ENCODE measurements around the gene UTP3.
A peak's percentile ranks its signal among the peaks of the same experiment; 100 is the strongest.
"Not testable (repeated sequence)": the region's sequence is repeated elsewhere in the genome, so short reads cannot be mapped to it uniquely, and the experiment has no call there.

UTP3 gene

DNA sequence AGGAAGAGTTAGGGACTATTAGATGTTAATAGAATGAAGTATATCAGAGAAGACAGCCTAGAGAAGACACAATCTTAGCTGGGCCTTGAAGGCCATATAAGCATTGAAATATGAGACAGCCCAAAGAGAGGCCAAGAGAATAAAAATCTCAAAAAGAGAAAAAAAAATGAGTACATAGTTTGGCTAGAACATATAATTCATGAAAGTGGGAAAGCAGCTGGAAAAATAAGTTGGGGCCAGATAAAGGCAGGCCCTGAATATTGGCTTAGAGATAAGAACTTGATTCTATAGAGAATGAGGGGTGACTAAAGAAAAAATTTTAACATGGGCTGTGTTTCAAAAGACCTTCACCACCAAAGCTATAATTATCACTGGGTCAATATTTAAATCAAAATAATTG, 7.4 kb upstream of the UTP3 start:
- DNase-seq (ENCODE audit: low read depth, low spot score) = no peak
- H3K4me3 ChIP-seq (ENCODE audit: low read length) = no peak overlapping the region

DNA sequence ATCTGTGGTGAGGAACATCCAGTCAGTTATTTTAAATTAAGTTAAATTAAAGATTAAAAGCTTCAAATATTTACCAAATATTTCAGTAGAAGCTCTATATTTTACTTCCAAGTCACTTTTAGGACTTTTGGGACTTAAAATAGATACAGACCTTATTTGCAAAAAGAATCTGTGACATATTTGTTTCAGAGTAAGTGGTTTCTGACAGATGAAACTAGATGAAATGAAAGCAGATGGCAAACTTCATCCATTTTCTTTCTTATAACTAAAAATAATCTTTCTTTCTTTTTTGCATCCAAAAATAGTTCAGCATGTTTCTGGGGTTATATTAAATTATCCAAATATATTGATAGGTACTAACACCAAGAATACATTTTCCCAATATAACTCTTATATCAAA, 6.6 kb upstream of the UTP3 start:
- H3K4me3 ChIP-seq (ENCODE audit: low read length) = no peak overlapping the region
- DNase-seq (ENCODE audit: low read depth, low spot score) = no peak

DNA sequence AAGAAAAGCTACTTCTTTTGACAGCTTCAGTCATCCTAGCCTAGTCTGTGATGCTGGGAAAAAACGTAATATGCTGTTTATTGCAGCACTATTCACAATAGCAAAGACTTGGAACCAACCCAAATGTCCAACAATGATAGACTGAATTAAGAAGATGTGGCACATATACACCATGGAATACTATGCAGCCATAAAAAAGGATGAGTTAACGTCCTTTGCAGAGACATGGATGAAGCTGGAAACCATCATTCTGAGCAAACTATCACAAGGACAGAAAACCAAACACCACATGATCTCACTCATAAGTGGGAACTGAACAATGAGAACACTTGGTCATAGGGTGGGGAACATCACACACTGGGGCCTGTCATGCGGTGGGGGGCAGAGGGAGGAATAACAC, 6.2 kb upstream of the UTP3 start:
- H3K4me3 ChIP-seq (ENCODE audit: low read length); DNase-seq (ENCODE audit: low read depth, low spot score): not testable (repeated sequence)

DNA sequence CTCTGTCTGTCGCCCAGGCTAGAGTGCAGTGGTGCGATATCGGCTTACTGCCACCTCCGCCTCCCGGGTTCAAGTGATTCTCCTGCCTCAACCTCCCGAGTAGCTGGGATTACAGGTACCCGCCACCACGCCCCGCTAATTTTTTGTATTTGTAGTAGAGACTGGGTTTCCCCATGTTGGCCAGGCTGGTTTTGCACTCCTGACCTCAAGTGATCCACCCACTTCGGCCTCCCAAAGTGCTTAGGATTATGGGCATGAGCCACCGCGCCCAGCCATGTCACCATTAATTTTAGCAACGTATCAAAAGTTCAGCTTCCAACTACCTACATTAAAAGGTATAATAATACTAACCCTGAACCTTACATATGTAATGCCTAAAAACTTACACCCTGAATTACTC, 940 bp upstream of the UTP3 start:
- DNase-seq (ENCODE audit: low read depth, low spot score) = no peak
- H3K4me3 ChIP-seq (ENCODE audit: low read length) = peak overlapping the region; percentile 84

DNA sequence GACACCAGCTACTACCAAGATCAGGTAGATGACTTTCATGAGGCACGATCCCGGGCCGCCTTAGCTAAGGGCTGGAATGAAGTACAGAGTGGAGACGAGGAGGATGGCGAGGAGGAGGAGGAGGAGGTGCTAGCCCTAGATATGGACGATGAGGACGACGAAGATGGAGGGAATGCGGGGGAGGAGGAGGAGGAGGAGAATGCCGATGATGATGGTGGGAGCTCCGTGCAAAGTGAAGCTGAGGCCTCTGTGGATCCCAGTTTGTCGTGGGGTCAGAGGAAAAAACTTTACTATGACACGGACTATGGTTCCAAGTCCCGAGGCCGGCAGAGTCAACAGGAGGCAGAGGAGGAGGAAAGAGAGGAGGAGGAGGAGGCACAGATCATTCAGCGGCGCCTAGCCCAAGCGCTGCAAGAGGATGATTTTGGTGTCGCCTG, 481 bp downstream of the UTP3 start:
- no peak for DNase-seq (ENCODE audit: low read depth, low spot score)
- peak overlapping the region; percentile 84 for H3K4me3 ChIP-seq (ENCODE audit: low read length)

DNA sequence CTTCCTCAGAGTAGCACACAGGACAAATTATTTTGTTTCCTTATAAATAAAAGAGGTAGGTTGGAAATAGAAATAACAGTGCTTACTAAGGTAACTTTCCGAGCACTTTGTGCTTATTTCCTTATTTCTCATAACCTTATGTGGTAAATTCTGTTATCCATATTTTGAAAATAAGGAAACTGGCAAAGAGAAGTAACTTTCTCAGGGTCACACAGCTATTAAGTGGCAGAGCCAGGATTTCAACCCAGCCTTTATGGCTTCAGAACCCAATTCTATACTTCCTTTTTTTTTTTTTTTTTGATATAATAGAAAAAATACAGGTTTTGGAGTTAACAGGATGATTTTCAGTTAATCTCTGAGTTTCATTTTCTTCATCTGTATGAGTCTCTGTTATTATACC, 3.3 kb downstream of the UTP3 start:
- no peak for DNase-seq (ENCODE audit: low read depth, low spot score)
- no peak overlapping the region for H3K4me3 ChIP-seq (ENCODE audit: low read length)

DNA sequence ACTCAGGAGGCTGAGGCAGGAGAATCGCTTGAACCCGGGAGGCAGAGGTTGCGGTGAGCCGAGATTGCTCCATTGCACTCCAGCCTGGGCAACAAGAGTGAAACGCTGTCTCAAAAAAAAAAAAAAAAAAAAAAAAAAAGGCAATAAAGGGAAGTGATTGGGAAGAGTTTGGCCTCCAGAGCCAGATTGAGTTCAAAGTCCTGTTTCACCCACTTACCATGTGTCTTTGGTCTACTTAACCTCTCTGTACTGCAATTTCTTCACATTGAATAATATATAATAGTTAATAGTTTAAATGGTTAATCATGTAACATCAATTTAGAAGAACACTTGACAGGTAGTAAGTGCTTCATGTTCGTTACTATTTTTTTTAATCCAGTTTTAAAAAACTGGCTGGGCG, 6.3 kb downstream of the UTP3 start:
- not testable (repeated sequence) for H3K4me3 ChIP-seq (ENCODE audit: low read length); DNase-seq (ENCODE audit: low read depth, low spot score)

DNA sequence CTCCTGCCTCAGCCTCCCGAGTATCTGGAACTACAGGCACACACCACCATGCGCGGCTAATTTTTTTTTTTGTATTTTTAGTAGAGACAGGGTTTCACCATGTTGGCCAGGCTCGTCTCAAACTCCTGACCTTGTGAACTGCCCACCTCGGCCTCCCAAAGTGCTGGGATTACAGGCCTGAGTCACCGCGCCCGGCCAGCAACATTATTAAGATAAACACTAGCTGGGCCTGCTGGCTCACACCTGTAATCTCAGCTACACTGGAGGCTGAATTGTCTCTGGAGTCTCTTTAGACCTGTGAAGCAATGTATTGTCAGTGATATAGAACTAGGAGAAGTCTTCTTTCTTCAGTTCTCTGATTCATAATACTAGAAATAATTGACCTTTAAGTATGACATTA, 10.1 kb downstream of the UTP3 start:
- DNase-seq (ENCODE audit: low read depth, low spot score); H3K4me3 ChIP-seq (ENCODE audit: low read length): not testable (repeated sequence)

DNA sequence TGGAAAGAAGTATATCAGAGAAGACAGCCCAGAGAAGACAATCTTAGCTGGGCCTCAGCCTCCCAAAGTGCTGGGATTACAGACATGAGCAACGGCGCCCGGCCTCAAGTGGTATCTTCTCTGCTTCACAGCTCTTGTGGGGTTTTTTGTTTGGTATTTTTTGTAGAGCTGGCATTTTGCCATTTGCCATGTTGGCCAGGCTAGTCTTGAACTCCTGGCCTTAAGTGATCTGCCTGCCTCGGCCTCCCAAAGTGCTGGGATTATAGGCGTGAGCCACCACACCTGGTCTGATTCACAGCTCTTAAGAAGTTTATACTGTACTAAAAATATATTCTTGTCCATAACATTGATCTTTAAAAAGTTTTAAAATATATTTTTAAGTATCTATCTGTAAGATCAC, 12.4 kb downstream of the UTP3 start:
- DNase-seq (ENCODE audit: low read depth, low spot score) = no peak
- no peak overlapping the region for H3K4me3 ChIP-seq (ENCODE audit: low read length)

DNA sequence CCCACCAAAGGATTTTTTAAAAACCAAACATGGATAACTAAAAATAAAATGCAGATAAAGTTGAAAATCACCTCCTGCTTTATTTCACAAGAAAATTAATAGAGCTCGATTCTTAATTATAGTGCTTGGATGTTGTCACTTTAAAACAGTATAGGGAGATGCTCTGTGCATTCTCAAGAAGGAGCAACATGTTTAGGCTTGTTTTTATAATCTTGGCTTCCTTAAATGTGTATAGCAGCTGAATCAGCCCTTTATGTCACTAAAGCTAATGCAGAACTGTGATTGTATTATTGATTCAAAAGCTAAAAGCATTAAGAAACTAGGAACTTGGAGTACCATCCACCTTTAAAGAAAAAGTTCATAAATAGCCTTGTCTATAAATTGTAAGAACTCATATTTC, 12.9 kb downstream of the UTP3 start:
- H3K4me3 ChIP-seq (ENCODE audit: low read length) = no peak overlapping the region
- DNase-seq (ENCODE audit: low read depth, low spot score) = no peak

DNA sequence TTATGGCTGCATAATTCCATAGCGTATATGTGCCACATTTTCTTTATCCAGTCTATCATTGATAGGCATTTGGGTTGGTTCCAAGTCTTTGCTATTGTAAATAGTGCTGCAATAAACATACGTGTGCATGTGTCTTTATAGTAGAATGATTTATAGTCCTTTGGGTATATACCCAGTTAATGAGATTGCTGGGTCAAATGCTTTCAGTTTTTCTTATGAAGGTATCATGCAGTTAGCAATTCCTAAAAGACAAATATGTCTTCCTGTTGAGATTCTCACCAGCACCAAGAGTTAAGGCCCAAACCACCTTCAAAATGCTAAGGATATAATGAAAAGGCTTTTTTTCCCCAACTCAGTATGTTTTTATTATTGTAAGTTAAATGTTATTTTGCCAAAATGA, 14.3 kb downstream of the UTP3 start:
- DNase-seq (ENCODE audit: low read depth, low spot score); H3K4me3 ChIP-seq (ENCODE audit: low read length): not testable (repeated sequence)

DNA sequence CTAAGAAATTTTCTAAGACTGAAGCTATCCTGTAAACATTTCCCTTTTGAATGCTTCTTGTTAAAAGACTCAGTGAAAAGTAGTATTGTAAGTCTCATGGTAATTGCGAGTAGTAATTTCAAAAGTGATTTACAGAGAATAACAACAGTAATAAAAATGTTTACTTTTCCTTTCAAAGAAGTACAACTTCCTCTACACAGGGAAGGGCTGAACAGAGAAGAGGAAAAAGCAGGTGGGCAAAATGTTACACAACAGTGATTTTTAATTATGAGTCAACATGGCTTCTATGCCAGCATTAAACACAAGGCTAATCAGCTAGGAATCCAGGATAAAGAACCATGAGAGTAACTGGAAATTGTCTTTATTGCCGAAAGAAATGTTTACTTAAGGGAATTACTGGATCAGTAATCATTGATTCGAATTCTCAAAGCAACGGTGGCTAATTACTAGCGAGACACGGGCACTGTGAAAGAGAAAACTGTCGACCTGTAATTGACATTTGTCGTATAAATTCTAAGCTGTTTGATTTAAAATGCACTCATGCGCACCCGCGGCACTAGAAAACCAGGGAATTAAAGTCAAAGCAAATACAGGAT, 15.4 kb downstream of the UTP3 start:
- peak overlapping the region; percentile 79 for H3K4me3 ChIP-seq (ENCODE audit: low read length)
- no peak for DNase-seq (ENCODE audit: low read depth, low spot score)

DNA sequence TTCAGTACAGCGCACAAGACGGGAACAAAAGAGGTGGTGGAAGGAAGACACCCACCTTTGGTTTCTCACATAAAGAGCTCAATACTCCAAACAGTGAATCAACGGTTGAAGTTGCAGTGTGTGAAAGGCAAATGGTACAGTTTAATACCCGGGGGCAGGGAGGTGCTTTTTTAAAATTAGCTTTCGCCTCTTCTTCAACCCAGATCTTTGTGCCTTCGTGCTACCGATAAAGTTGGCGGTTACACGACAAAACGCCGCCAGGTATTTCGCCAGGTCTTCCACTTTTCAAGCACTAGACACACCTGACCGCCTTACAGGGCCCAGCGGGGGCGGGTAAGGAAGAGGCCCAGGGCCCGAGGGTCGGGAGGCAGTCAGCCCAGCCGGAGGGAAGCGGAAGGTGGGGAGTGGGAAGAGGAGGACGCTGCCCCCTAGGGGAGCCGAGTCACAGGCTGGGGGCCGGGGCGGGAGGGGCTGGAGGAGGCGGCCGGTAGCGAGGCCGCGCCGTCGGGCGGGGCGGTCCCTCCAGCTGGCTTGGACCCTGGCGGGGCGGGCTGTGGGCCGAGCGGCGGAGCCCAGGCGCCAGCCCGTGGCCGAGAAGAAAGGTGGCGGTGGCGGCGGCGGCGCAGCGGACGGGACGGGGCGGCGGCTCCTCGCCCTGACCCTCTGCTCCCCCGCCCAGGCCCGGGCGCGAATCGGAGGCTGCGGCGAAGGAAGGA, 16.0 kb downstream of the UTP3 start:
- peak; percentile 42 for DNase-seq (ENCODE audit: low read depth, low spot score)
- H3K4me3 ChIP-seq (ENCODE audit: low read length) = peak overlapping the region; percentile 79

DNA sequence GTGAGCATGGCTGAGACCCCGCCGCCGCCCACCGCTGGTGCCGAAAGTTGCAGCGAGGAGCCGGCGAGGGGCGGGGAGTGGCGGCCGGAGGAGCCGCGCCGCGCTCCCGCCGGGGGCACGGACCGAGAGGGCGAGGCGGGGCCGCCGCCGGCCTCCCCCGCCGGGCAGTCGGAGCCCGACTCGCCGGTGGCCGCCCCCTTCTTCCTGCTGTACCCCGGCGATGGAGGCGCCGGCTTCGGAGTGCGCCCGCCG, 16.5 kb downstream of the UTP3 start:
- DNase-seq (ENCODE audit: low read depth, low spot score) = no peak
- peak overlapping the region; percentile 79 for H3K4me3 ChIP-seq (ENCODE audit: low read length)

DNA sequence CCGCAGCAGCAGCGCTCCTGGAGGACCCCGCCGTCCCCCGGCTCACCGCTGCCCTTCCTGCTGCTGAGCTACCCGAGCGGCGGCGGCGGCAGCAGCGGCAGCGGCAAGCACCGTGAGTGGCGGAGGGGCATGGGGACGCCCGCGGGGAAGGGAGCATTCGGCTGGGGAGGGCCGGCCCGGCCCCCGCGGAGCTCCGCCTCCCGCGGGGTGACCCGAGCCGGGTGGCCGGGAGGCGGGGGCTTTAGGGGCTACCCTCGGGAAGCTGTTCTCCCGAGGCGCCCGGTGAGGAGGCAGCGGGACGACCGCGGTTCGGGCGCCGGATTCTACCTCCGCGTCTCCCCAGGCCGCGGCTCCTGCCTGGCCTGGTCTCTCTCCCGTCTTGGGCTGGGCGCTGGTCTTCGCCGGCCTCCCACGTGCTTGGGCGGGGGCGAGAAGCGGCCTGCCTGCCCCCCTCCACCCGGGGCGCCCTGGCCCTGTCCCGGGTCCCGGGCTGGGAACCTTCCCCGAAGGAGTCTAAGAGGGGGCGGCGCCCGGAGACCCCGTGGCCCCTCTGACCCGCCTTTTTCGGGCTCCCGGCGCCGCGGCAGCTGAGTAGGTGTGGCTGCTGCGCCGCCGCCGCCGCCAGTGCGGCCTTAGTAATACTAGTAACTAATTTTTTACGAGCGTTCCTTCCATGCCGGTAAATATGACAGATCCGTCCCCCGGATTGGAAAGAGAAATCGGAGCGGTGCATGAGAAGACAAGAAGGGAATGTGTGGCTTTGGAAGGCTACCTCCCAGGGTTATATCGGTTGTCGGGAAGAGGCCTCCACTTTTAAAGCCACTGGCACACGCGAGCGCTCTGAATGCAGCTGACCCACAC, 17.1 kb downstream of the UTP3 start:
- peak overlapping the region; percentile 79 for H3K4me3 ChIP-seq (ENCODE audit: low read length)
- DNase-seq (ENCODE audit: low read depth, low spot score) = peak; percentile 72

DNA sequence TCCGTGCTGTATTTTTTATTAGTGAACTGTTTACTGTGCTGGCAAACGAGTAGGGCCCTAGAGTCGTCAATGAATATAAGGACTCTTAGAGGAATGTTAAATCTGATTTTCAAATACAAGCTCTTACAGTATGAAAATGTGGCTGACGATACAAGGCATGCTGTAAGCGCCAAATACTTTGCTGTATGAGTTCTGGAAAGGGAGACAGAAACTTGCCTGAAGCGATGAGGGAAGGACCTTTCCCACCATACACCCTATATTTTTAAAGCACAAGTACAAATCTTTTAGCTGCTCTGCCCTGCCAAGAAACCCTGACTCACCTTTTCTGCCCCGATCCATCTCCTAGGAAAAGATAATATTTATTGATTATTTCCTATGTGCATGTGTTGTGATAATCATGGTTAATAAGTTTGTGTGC, 17.7 kb downstream of the UTP3 start:
- no peak for DNase-seq (ENCODE audit: low read depth, low spot score)
- peak overlapping the region; percentile 79 for H3K4me3 ChIP-seq (ENCODE audit: low read length)

DNA sequence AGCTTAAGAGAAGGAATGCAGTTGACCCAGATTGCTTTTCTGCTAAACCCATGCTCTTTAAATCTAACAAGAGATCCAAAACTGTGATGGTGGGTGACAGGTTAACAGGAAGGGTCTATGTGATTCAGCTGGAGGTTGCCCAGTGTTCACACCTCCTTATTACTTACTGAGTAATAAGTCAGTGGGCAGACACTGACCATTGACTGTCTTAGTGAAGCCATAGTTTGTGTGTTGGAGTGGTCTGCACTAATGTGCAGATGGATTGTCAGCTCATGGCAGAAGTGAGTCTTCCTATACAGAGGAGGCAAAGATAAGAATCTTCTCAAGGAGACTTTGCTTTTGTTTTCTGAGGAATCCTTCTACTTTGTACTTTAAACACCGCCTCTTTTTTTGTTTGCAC, 18.2 kb downstream of the UTP3 start:
- H3K4me3 ChIP-seq (ENCODE audit: low read length) = peak overlapping the region; percentile 79
- DNase-seq (ENCODE audit: low read depth, low spot score) = no peak

DNA sequence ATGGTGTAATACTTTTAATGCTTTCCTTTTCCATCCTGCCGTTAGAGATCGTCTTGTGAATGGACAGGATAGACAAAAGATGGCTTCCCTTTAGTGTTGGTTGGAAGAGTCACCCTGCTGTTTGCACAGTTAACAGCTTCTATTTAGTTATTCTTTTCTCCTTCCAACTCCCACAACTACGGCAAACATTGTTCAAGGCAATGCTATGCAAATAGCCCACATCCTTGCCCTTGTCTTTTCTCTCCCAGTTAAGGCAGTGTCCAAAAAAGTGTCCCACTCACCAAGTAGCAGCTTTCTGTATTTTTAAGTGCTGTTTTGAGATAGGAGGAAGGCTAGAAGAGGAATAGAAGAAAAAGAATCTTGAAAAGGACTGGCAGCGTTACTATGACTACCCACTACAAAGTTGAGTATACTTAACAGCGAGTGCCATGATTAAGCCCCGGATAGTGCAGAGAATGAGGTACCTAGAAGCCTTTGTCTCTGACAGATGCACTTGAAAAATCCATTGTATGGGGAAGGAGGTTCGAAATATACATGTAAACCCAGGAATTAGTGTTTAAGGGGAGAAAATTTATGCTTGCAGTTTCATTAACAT, 21.4 kb downstream of the UTP3 start:
- DNase-seq (ENCODE audit: low read depth, low spot score) = peak; percentile 46
- H3K4me3 ChIP-seq (ENCODE audit: low read length) = peak overlapping the region; percentile 32

DNA sequence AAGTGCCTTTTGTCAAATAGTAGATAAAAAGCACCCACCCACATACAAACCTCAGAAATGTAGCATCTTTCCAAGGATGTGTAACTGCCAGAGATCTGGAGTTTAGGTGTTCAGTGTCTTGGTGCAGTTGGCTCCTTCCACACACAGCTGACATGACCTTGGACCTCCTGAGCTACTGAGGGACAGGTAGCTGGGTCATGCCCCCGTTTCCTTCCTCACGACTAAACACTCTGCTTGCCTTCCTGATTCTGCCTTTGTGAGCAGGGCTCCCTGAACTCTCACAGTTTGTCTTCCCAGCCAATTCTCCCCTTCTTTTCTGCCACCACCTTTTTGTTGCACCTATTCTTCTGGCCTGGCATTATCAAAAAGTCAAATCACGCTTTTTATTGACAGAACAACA, 23.3 kb downstream of the UTP3 start:
- H3K4me3 ChIP-seq (ENCODE audit: low read length) = no peak overlapping the region
- no peak for DNase-seq (ENCODE audit: low read depth, low spot score)

DNA sequence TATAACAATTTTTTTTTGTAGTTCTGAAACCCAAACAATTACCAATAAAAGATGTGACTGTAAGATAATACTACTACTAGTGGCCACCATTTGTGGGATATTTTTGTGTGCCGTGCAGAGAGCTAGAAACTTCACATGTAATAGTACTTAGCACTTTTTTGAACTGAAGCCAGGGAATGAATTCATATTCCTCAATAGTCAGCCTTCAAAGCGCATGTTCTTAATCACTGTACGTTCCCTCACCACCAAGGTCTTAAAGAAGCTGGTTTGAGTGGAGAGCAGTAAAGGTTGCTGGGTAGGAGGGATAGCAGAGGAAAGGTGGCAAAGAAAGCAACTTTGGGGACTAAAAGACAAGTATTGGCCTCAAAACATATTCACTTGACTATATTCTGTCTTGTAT, 23.8 kb downstream of the UTP3 start:
- no peak overlapping the region for H3K4me3 ChIP-seq (ENCODE audit: low read length)
- no peak for DNase-seq (ENCODE audit: low read depth, low spot score)

Data from Jurkat, Clone E6-1 (cell line).